ENCODE data around the gene TOX2.

DNA sequence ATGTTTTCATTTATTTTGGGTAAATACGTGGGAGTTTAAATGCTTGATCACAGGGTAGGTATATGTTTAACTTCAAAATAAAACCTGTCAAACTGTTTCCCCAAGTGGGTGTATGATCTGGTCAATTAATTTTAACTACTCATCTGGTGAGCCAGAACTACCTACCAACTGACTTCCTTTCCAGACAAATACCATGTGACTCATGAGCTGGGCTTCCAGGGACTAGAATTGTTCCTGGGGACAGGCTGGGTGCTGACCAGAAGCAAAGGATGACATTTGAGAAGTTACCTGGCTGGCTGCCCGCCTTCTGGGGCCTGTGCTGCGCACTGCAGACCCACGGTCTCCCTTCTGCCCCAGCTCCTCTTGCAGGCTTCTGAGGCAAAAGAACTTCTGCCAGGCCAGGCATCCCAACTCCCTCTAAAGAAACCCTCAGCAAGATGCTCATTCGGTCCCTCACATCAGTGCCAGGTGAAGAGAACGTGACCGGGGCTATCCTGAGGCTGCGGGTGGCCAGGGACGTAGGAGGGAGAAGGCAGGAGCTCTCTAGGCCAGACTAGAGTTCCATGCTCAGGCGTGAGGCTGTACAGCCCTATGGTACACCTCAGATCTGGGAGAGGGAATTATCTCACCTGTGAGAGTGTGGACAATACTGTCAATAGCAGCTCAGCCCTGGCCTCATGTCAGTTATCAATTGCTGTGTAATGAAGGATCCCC is 168.7 kb downstream of the TOX2 start:
- no peak for TF ChIP-seq EP300 (IDR thresholded peaks at IDR 0.05)
- TF ChIP-seq, protein P1, sequence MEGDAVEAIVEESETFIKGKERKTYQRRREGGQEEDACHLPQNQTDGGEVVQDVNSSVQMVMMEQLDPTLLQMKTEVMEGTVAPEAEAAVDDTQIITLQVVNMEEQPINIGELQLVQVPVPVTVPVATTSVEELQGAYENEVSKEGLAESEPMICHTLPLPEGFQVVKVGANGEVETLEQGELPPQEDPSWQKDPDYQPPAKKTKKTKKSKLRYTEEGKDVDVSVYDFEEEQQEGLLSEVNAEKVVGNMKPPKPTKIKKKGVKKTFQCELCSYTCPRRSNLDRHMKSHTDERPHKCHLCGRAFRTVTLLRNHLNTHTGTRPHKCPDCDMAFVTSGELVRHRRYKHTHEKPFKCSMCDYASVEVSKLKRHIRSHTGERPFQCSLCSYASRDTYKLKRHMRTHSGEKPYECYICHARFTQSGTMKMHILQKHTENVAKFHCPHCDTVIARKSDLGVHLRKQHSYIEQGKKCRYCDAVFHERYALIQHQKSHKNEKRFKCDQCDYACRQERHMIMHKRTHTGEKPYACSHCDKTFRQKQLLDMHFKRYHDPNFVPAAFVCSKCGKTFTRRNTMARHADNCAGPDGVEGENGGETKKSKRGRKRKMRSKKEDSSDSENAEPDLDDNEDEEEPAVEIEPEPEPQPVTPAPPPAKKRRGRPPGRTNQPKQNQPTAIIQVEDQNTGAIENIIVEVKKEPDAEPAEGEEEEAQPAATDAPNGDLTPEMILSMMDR (IDR thresholded peaks at IDR 0.05), result no peak

Measured in ovary (tissue), 3 donors.